ENCODE measurements around the gene PHYKPL. TPM values are rescaled to one million over a fixed set of nuclear protein-coding genes. Genes with fewer than 3 reads are reported as not detected.
A peak's percentile ranks its signal among the peaks of the same experiment; 100 is the strongest.

Gene PHYKPL
- total RNA-seq, 1 experiment from 2014 or later = 41.7 TPM

GRCh38 chr5:178278358-178279023, 45.9 kb upstream of the PHYKPL start (continued):
- TF ChIP-seq, protein P1, sequence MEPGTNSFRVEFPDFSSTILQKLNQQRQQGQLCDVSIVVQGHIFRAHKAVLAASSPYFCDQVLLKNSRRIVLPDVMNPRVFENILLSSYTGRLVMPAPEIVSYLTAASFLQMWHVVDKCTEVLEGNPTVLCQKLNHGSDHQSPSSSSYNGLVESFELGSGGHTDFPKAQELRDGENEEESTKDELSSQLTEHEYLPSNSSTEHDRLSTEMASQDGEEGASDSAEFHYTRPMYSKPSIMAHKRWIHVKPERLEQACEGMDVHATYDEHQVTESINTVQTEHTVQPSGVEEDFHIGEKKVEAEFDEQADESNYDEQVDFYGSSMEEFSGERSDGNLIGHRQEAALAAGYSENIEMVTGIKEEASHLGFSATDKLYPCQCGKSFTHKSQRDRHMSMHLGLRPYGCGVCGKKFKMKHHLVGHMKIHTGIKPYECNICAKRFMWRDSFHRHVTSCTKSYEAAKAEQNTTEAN (CRISPR knock-in tag; IDR thresholded peaks at IDR 0.05) = no peak
- no peak for TF ChIP-seq MLX (CRISPR knock-in tag; IDR thresholded peaks at IDR 0.05)
- no peak for TF ChIP-seq NFATC4 (CRISPR knock-in tag; IDR thresholded peaks at IDR 0.05)

DNA sequence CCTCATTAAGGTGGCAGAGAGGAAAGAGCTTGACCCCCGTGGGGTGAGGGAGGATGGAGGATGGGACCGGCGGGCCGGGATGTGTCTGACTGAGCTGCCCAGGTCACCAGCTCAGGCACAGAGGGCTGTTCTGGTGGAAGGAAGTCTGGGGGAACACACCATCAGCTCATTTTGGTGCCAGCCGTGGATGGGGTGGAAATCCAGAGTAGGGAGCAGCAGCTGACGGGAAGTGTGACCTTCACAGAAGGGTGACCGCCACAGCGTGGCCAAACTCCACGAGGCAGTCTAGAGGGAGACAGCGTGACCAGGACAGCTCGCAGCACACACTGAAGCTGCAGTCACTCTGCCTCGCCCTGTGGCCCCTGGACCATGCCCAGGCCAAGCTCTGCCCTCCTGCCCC, 45.3 kb upstream of the PHYKPL start:
- ChIA-PET CTCF (interaction anchor here (0.9 to 3.4 kb wide), 2 partner anchors 43 to 312 kb away, joined by 4 to 16 read pairs; partner anchors contain the start of gene COL23A1), POLR2A (no interaction called here)
- no peak overlapping the region for H3K4me3 Mint-ChIP-seq
- TF ChIP-seq EMX1 (CRISPR knock-in tag; IDR thresholded peaks at IDR 0.05) (no peak), TEAD1 (CRISPR knock-in tag; IDR thresholded peaks at IDR 0.05) (no peak), PRDM15 (CRISPR knock-in tag; IDR thresholded peaks at IDR 0.05) (no peak), ZNF396 (CRISPR knock-in tag; IDR thresholded peaks at IDR 0.05; ENCODE audit: borderline replicate concordance) (no peak), JAZF1 (CRISPR knock-in tag; IDR thresholded peaks at IDR 0.05) (no peak), ZNF138 (CRISPR knock-in tag; conservative IDR thresholded peaks at IDR 0.05) (no peak), NR2C2 (CRISPR knock-in tag; IDR thresholded peaks at IDR 0.05) (no peak), GTF2I (CRISPR knock-in tag; conservative IDR thresholded peaks at IDR 0.05) (no peak), E2F5 (CRISPR knock-in tag; IDR thresholded peaks at IDR 0.05) (no peak)
- TF ChIP-seq, protein P1 (CRISPR knock-in tag; IDR thresholded peaks at IDR 0.05) = no peak
- 0 out of 2 replicates have a peak overlapping the region, but pooled peaks have one; percentile 61 for H3K27ac Mint-ChIP-seq
- no peak for ATAC-seq
- peaks cover 7% of the 10 kb centered on the region; the same call in 1 of the 2 replicates for H3K9me3 Mint-ChIP-seq
- H3K36me3 Mint-ChIP-seq = peaks cover 6% of the 10 kb centered on the region; the same call in 1 of the 2 replicates
- no peak for DNase-seq (ENCODE audit: low spot score)
- H3K4me1 Mint-ChIP-seq = peaks cover 4% of the 10 kb centered on the region
- H3K27me3 Mint-ChIP-seq (ENCODE audit: low read depth) = peaks cover 8% of the 10 kb centered on the region

GRCh38 chr5:178277346-178277745, 44.7 kb upstream of the PHYKPL start:
- Mint-ChIP-seq H3K36me3 (peaks cover 6% of the 10 kb centered on the region; the same call in 1 of the 2 replicates), H3K4me3 (no peak overlapping the region), H3K27me3 (ENCODE audit: low read depth) (peaks cover 8% of the 10 kb centered on the region), H3K4me1 (peaks cover 4% of the 10 kb centered on the region), H3K27ac (no peak overlapping the region), H3K9me3 (peaks cover 7% of the 10 kb centered on the region; the same call in 1 of the 2 replicates)
- ChIA-PET CTCF (interaction anchor here (0.9 to 3.4 kb wide), 2 partner anchors 43 to 313 kb away, joined by 4 to 16 read pairs; partner anchors contain the start of gene COL23A1), POLR2A (no interaction called here)
- DNase-seq (ENCODE audit: low spot score) (no peak), ATAC-seq (no peak)
- TF ChIP-seq FOXP1 (CRISPR knock-in tag; IDR thresholded peaks at IDR 0.05; ENCODE audit: borderline replicate concordance) = no peak
- TF ChIP-seq PRRX2 (CRISPR knock-in tag; IDR thresholded peaks at IDR 0.05) = no peak
- no peak for TF ChIP-seq ZBTB21 (CRISPR knock-in tag; IDR thresholded peaks at IDR 0.05; ENCODE audit: borderline replicate concordance)
- TF ChIP-seq, protein P2, sequence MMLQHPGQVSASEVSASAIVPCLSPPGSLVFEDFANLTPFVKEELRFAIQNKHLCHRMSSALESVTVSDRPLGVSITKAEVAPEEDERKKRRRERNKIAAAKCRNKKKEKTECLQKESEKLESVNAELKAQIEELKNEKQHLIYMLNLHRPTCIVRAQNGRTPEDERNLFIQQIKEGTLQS (CRISPR knock-in tag; conservative IDR thresholded peaks at IDR 0.05) = no peak
- TF ChIP-seq CREM (CRISPR knock-in tag; IDR thresholded peaks at IDR 0.05) = no peak
- TF ChIP-seq GRHL2 (CRISPR knock-in tag; IDR thresholded peaks at IDR 0.05; ENCODE audit: insufficient replicate concordance, severe bottlenecking) = no peak
- TF ChIP-seq GTF2I (CRISPR knock-in tag; conservative IDR thresholded peaks at IDR 0.05) = no peak
- TF ChIP-seq RELA (CRISPR knock-in tag; IDR thresholded peaks at IDR 0.05; ENCODE audit: borderline replicate concordance) = no peak
- TF ChIP-seq, protein P3, sequence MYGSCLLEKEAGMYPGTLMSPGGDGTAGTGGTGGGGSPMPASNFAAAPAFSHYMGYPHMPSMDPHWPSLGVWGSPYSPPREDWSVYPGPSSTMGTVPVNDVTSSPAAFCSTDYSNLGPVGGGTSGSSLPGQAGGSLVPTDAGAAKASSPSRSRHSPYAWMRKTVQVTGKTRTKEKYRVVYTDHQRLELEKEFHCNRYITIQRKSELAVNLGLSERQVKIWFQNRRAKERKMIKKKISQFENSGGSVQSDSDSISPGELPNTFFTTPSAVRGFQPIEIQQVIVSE (CRISPR knock-in tag; IDR thresholded peaks at IDR 0.05; ENCODE audit: borderline replicate concordance) = no peak

Data from WTC11 (cell line).